Activated CD8-positive, alpha-beta memory T cell treated with anti-CD3 and anti-CD28 coated beads for 1 hour (primary cell): ENCODE data around the gene POLR3K.
"Not testable (repeated sequence)": the region's sequence is repeated elsewhere in the genome, so short reads cannot be mapped to it uniquely, and the experiment has no call there.

Source experiments
- DNase-seq, 2 donors: peaks; one replicate each; pipeline ENCODE4 v3.0.0-alpha.2; 2020; ENCODE audit warnings: low read depth in 1 of 2; ENCODE audit errors: extremely low read depth in 1 of 2

POLR3K gene

DNA sequence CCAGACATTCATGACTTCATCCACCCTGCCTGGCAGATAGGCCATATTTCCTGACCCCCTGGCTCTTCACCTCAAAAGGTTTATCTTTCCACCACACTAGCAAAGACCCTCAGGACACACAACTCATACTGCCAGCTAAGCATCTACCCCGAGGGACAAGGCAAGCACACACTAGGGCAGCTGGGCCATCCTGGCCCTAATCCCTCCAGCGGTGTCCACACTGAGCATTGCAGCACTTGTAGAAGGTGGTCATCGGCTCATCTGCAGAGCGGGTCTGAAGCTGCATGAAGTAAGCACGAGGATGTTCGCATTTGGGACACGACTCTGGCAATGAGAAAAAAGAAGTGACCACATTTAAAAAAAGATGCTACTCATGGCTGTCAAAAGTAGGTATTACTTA lies 6.2 kb downstream of the POLR3K start:
- no peak for DNase-seq

DNA sequence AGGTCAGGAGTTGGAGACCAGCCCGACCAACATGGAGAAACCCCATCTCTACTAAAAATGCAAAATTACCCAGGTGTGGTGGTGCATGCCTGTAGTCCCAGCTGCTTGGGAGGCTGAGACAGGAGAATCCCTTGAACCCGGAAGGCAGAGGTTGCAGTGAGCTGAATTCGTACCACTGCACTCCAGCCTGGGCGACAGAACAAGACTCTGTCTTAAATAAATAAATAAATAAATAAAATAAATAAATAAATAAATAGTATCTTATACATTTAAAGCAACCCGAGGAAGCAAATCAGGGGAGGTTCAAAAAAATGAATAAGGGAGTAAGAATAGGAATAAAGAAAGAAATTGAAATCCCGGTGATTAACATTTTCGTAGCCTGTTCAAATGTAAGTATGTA lies 6.9 kb downstream of the POLR3K start:
- not testable (repeated sequence) for DNase-seq

DNA sequence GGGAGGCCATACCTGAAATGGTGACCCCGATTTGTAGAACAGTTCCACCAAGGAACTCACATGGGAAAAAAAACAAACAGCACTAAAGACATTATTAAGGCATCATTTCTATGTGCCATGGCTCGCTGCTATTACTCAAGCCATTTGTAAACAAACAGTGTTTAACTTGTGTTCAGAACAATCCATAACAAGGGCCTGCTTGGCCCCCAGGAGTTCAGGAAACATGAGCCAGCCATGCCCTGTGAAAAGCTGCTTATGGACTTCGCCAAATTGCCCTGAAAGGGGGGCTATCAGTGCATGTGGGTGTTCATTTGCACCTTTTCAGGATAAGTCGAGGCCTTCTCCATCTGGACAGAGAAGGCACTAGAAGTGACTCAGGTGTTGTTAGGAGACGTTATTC lies 8.0 kb downstream of the POLR3K start:
- DNase-seq: no peak

DNA sequence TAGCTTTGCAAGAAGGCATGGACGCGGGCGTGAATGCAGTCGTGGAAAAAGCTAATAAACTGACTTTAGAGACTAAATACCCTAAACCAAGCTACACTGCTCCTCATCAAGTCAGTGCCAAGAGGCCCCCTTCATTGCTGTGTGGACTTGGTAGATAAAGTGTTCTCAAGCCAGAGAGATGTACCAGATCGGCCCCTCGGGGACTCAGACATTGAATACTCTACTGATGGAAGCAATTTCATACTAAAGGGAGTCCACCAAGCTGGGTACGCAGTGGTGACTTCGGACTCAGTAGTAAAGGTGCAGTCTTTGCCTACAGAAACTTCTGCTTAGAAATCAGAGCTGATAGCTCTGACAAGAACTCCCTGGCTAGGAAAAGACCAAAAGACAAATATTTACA lies 8.8 kb downstream of the POLR3K start:
- no peak for DNase-seq

DNA sequence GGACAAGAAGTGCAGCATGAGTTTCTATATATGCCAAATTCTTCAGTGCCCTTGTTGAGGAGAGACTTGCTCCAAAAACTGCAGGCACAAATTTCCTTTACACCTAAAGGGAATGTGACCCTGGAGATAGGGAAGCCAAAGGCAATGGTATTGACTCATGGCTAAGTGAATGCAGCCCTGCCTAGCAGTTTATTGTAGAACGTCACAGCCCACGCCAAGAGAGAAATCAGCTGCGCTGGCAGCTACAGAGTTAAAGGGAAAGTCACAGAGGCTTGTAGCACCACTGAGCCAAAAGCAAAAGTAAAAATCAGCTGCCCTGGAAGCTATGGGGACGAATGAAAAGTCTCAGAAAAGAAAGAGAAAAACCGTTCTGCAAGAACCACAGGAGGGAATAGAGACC lies 10.1 kb downstream of the POLR3K start:
- no peak for DNase-seq

DNA sequence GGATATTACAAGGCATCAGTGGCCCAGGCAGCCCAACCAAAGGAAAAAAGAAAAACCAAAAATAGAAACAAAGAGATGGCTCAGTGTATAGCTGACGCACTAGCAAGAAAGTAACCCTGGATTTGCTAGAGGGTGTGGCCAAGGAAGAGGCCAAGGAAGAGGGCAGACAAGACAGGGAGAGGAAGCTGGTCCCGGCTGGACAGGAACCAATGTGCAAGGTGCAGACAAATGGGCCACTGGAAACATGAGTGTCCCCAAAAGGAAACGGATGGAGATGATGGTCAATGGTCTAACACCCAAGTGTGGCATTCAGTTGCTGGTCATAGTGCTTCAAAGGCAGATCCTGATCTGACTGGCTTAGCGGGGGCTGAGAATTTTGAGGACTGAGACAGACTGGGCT lies 10.7 kb downstream of the POLR3K start:
- no peak for DNase-seq

DNA sequence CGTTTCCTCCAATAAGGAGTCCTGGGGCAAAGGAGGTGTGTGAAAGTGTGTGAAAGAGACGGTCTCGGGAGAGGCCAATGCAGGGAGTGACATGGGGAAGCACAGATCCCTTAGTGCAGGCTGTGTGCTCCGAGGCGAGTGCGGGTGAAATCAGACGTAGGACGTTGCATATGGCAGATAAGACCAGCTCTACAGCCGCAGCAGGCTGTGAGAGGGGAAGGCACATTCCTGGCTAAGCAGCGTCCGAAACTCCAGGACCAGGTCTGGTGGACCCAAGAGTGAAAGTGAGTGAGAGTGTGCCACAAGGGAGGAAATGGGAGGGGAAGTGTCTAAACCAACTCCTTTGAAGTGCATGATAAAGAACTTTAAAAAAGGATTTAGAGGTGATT lies 11.3 kb downstream of the POLR3K start:
- DNase-seq: no peak

DNA sequence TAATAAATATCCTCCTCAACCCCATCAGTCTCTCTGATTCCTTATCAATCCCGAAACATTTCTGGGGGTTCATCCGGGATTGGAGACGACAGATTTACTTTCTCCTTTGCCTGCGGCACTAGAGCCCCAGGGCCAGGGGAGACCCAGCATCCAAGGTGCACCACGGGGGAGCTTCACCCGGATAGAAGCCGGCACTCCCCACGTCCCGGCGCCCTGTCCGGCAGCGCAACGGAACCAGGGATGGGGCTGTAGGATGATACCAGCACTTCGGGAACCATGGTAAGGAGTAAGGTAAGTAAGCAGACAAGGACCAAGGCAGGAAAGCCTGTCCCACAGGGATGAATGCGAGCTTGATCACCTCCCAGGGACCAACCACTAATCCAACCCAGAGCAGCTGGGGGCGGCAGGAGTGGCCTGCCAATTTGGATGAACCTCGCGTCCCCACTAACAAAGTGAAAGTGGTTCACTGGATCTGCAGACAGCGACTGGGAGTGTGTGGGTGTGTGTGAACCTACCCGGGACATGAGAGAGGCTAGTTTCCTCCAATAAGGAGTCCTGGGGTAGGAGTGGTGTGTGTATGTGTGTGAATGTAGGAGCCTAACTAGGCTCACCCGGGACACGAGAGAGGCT lies 11.9 kb downstream of the POLR3K start:
- DNase-seq: no peak

DNA sequence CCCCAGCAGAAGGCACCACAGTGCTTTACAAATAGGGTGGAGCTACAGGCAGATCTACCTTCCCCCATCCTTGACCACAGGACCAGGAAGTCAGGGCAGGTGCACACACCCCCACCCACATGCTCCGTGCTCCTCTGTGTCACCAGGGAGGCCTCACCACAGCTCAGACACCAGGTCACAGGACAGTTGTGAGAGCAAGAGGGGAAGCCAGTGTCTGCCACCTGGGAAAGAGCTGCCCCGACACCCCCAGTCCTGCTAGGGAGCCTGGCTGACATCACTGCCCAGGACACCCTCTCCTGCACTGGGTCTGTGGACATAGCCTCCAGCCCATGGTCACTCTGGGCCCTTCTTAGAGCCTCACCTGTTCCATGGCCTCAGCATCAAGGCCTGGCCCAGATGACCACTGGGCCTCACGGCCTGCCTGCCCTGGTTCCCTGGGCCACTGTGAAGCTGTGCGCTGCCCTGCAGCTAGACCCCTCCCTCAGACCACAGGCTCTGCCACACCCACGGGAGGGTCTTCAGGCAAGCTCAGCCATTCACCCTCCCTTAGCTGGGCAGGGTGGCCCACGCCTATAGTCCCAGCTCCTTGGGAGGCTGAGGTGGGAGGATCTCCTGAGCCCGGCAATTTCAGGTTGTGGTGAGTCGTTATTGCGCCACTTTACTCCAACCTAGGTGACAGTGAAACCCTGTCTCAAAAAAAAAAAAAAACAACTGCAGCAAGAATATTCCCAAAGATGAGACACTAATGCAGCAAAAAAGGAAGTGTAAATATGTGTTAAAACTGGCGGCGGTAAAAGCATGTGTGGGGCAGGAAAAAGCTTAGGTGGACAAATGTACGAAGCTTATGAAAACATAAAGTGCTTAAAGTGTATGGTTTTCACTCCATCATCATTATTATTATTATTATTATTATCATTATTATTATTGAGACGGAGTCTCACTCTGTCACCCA lies 14.2 kb downstream of the POLR3K start:
- no peak for DNase-seq

DNA sequence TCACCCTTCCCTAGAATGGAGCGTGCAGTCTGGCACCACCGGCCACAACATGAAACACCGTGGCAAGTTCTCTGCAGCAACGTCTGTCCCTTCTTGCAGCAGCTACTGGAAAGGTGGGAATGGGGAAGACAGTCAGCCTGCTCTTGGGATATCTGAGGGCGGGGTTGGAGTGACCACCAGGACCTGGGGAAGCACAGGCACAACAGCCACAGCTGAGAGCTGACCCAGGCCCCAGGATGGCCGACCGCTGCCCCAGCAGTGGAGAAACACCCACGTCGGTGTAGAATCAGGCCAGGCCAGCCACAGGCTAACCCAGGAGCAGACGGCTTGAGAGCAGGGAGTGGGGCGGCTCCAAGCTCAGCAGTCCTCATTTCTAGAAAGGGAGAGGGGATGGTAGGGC lies 15.2 kb downstream of the POLR3K start:
- DNase-seq: not testable (repeated sequence)

DNA sequence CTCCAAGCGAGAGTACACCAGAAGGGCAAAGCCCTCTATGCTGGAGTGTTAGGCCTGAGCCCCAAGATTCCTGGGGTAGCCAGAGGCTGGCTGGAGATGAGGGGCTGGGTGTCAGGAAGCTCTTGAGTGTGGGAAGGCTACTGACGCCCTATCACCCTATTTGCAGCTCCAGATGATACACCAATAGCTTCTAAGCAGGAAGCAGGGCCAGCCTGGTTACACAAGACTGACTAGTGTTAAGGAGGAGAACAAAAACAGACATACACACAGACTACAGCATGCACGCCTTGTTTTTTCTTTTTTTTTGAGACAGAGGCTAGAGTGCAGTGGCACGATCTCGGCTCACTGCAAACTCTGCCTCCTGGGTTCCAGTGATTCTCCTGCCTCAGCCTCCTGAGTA lies 15.9 kb downstream of the POLR3K start:
- no peak for DNase-seq

DNA sequence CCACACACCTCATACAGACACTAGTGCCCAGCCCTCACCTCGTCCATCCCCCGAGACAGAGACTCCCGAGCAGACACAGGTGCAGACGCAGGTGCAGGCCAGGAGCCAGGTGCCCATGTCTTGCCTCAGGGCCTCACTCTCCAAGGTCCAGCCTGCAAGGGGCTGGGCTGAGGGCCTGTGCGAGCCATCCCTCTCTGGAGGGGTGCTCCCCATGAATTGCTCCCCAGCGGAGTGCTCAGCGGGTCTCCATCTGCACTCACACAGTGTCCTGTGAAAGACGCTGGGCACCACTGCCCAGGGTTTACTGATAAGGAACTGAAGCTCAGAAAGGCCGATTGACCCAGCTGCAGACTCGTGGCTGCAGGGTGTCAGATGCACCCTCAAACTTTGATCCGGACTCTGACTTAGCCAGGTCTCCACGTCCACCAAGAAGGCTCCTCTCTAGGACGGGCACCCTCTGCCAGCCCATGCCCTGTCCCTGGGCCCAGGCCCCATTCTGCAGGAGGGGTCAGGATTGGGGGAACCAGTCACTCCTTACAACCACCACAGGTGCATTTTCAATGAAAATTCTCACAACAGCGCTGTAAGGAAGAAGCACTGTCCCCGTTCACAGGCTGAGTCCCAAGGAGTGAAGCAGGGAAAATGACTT lies 16.9 kb downstream of the POLR3K start:
- no peak for DNase-seq

DNA sequence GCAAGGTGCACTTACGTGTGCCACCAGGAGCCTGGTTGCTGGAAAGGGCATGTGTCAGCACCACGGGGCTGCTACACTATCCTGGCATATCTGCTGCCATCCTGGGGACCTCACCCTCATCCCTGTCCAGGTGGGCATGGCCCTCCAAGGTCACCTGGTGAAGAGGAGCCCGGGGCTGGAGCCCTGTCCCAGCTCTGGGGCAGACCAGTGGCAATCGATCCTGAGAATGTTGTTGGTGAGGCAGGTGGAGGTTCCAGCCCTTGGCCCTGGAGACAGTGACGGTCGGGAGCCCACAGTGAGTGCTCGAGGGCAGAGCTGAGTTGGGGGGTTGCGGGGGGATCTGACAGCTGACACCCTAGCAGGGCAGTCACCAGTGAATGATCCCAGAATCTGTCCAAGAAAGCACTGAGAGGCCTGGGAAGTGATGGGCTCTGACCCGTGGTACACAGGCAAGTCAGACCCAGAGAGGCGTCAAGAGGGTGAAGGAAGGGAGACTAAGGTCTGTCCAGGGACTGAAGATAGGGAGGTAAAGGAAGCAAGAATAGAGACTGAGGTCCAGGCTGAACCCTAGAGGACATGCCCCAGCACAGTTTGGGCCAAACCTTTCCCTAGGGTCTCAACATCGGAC lies 17.6 kb downstream of the POLR3K start:
- no peak for DNase-seq

DNA sequence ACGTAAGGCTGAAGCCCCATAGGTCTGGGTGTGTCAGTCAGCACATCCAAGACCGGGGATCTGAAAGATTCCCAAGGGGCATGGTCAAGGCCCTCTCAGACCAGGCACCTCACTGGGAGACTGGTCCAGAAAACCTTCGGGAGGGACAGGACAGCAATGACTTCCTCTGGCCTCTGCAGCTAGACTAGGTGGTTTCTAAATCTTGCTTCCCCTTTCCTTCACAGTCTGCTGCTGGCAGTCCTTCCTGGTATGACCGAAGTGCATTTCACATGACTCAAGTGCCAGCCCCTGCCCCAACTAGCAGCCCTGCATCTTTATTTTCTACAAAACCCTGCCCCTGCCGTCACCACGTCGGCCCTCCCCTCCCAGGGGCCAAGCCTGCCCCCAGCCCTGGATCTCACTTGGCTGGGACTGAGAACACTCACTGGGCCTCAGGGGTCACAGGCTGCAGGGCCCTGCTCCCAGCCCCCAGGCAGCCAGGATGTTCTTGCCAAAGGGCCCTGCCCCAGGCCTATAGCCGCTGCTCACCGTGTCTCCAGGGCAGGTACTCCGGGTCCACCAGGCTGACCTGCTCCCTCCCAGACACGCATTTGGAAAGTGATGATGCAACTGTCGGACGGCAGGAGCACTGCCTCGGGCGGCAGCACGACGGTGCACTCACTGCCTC lies 18.3 kb downstream of the POLR3K start:
- no peak for DNase-seq

DNA sequence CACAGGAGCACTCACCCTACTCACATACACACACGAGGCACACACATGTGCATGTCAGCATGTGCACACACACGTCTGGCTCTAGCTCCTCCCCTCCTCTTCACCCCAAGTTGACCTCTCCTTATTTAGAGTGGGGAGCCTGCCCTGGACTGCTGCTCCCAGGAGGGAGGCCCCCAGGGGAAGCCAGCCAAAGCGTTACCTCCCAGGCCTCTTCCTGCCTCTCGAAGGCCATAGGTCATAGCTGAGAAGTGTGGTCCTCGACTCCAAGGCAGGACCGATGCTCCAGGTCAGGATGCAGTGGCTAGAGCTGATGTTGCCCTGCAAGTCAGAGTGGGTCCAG lies 18.8 kb downstream of the POLR3K start:
- no peak for DNase-seq

DNA sequence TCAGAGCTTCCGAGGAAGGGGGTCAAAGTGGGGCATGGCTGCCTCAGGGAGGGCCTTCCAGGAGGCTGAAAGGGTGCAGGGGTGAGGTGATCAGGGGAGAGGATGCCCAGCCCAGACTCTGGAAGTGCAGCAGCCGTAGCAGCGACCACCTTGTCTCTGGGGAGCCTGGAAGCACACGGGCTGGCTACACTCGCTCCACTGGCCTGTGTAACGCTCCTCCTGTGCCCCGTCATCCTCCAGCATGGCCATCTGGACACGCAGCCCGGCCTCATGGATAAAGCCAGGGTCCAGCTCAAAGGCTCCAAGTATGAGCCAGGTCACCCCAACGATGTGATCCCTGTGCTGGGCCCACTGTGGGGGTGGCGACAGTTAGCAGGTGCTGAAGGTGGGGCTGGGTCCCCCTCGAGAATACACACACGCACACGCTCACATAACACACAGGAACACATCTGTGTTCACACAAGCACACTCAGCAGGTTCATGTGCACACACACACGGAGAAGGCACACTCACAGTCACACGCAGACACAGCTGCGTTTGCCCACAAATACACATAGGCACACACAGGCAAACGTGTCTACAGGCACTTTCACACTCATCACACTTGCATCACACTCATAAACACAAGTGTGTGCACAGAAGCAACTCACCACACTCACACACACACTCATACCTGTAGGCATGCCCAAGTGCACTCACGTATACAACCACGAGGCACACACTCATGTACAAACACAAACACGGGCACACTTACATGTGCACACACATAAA lies 19.3 kb downstream of the POLR3K start:
- no peak for DNase-seq

DNA sequence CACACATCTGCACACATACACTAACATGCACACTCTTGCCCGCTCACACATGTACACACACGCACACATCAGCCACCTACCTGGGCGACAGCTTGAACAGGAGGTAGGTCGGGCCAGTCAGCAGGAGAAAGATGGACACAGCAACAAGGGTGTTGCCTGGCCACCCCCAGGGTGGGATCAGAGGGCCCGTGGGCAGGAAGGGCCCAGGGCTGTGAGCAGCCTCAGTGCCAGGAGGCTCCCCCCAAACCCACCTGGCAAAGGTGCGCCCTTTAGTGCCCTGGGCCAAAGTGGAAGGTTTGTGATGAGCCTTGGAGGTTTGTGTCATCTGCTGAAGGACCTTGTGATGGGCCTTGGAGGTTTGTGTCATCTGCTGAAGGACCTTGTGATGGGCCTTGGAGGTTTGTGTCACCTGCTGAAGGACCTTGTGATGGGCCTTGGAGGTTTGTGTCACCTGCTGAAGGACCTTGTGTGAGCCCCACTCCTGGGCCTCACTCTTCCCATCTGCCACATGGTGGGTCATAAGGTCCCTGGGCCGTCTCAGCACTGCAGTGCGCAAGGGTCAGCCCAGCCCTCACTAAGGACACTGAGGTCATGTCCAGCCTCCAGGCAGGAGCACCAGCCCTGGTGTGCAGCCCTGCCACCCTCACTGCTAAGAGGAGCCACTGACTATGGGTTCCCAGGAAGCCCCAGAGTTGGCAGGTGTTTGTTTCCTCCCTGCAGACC lies 20.1 kb downstream of the POLR3K start:
- DNase-seq: not testable (repeated sequence)

DNA sequence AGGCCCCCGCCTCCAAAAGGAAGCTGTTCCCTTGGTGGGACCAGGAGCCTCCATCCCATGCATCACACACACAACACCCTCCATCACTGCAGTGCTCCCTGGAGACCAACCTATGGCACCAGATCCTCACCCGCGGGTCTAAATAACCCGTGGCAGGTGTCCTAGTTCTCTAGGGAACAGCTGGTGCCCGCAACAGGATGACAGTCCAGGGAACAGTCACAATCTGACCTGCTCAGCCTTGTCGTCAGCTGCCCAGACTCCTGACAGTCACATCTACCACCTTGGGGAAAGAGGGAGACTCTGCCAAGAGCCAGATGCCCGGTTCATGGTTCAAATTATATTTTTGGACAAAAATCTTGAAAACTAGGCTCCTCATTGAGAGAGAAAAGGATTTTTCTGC lies 22.8 kb downstream of the POLR3K start:
- DNase-seq: not testable (repeated sequence)

DNA sequence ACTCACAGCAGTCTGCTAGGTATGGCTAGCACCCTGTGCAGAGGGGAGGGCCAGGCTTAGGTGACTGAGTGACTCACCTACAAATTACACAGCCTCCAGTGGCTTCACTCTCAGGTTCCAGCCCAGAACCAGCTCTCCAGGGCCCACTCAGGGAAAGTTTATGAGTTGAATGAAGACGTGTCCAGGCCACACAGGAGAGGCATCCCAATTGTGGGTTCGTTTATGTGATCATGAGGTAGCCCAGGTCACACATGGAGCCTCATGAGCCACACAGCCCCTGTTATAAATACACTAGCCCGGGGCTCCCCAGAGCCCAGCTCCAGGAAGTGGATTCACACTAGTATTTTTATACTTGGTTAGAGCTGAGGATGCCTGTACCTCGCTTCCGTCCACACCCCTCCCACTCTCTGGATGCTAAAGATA lies 27.5 kb downstream of the POLR3K start:
- not testable (repeated sequence) for DNase-seq

DNA sequence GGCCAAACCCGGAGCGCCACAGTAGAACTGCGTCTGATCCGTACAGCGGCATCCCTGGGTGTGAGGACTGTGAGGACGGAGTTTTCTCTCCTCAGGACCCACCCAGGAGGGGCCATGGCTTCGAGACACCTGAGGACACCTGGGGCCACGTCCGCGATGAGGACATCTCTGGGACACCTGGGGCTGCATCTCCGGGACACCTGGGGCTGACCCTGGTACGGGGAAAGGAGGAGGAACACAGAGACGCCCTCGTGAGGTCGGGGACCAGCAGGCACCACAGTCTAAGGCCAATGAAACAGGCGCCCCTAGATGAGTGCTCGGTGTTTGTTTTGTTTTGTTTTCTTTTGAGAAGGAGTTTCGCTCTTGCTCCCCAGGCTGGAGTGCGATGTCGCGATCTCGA lies 29.3 kb downstream of the POLR3K start:
- not testable (repeated sequence) for DNase-seq
